HepG2 (cell line): ENCODE results near the gene ARMH3. TPM values are rescaled to one million over a fixed set of nuclear protein-coding genes. Genes with fewer than 3 reads are reported as not detected.

Experiments
- ATAC-seq: fragments of 200-7000 bp; cut with Tn5 transposase; 3 replicates; pipeline ENCODE4 v1.9.1; 2020; ENCODE audit warnings: mild to moderate bottlenecking, moderate library complexity
- BruUV-seq: library from RNA; stranded (reverse); fragments of 400-500 nt; replicated peaks from 2 replicates; lab custom pipeline; 2021; lab: Mats Ljungman, UMichigan
- CTCF ChIA-PET: fragments of 300-600 bp; formaldehyde crosslinking; extraction: SDS; loops from one replicate; lab custom pipeline; 2021; ENCODE audit warnings: low total read pairs, inconsistent platforms, low intra/inter-chr PET ratio; lab: Yijun Ruan, JAX
- POLR2A ChIA-PET: fragments of 350-600 bp; sonication (Branson Sonifier 250); formaldehyde crosslinking; loops from one replicate; lab custom pipeline; 2020; ENCODE audit warnings: antibody characterized with exemption, inconsistent platforms; lab: Yijun Ruan, JAX
- DNase-seq: peaks from one replicate; pipeline ENCODE4 v3.0.0-alpha.2; 2015; ENCODE audit warnings: low spot score
- FAIRE-seq: peaks from 3 replicates; lab custom pipeline; 2011; peaks lifted over from hg19 to GRCh38; lab: Jason Lieb, UNC
- H2AFZ ChIP-seq: one replicate; pipeline ENCODE4 v1.6.1; 2011; ENCODE audit warnings: low read length, inconsistent platforms
- H3K27ac ChIP-seq: fragments of 300-600 bp; 3 replicates; pipeline ENCODE4 v1.8.0; 2011; ENCODE audit warnings: mixed run types, mild to moderate bottlenecking, mixed read lengths, low read length, inconsistent platforms; ENCODE audit not compliant: insufficient read depth; ENCODE audit errors: extremely low read length
- H3K27me3 ChIP-seq, 2 experiments: fragments of 200-600 bp in 1 of 2; 2 replicates in 1 of 2; 3 replicates in 1 of 2; pipeline versions ENCODE4 v1.6.0 to v1.8.0; 2011; ENCODE audit warnings: low read length in 2 of 2, mild to moderate bottlenecking in 2 of 2, moderate library complexity in 2 of 2, inconsistent platforms in 1 of 2; ENCODE audit not compliant: insufficient read depth in 2 of 2, control insufficient read depth in 1 of 2
- H3K36me3 ChIP-seq, 2 experiments: fragments of 200-600 bp in 1 of 2; replicated peaks in 1 of 2; 2 replicates in 1 of 2; 3 replicates in 1 of 2; pipeline versions ENCODE4 v1.5.1 to v1.8.0; 2011; ENCODE audit warnings: low read length in 2 of 2, inconsistent platforms in 1 of 2; ENCODE audit not compliant: insufficient read depth in 2 of 2, control insufficient read depth in 1 of 2
- H3K4me1 ChIP-seq: 2 replicates; pipeline ENCODE4 v1.5.1; 2012; ENCODE audit warnings: low read length, inconsistent platforms; ENCODE audit not compliant: insufficient read depth
- H3K4me2 ChIP-seq: 2 replicates; pipeline ENCODE4 v1.6.0; 2011; ENCODE audit warnings: low read depth, low read length, inconsistent platforms
- H3K4me3 ChIP-seq, 3 experiments: fragments of 200-600 bp in 1 of 3; sonication (generic), shearing (Covaris generic) in 1 of 3; replicated peaks in 1 of 3; 2 replicates each; pipeline ENCODE4 v1.5.1; 2011 to 2016; ENCODE audit warnings: low read length in 3 of 3, inconsistent platforms in 2 of 3, low read depth in 2 of 3, mild to moderate bottlenecking in 2 of 3, control low read depth in 1 of 3, mixed read lengths in 1 of 3; ENCODE audit not compliant: insufficient read depth in 1 of 3
- H3K79me2 ChIP-seq: one replicate; pipeline ENCODE4 v1.6.1; 2011; ENCODE audit warnings: low read length, inconsistent platforms; ENCODE audit not compliant: insufficient read depth
- H3K9ac ChIP-seq: 2 replicates; pipeline ENCODE4 v1.6.0; 2011; ENCODE audit warnings: mild to moderate bottlenecking, low read depth, low read length, inconsistent platforms; ENCODE audit not compliant: insufficient read depth
- H3K9me3 ChIP-seq: 2 replicates; pipeline ENCODE4 v1.5.1; 2012; ENCODE audit warnings: mild to moderate bottlenecking, low read length
- H4K20me1 ChIP-seq: 2 replicates; pipeline ENCODE4 v1.6.0; 2011; ENCODE audit warnings: inconsistent platforms, mild to moderate bottlenecking, low read length, moderate library complexity; ENCODE audit not compliant: insufficient read depth
- AKAP8 ChIP-seq: sonication (generic); formaldehyde crosslinking; IDR thresholded peaks from 2 replicates; pipeline ENCODE4 v1.5.1; 2020; ENCODE audit warnings: mild to moderate bottlenecking, missing genetic modification reagents
- CC2D1A ChIP-seq: sonication (generic); formaldehyde crosslinking; IDR thresholded peaks from 2 replicates; pipeline ENCODE4 v1.8.1; 2023; ENCODE audit warnings: mild to moderate bottlenecking, missing genetic modification reagents
- DMAP1 ChIP-seq: IDR thresholded peaks from 2 replicates; pipeline ENCODE4 v1.6.1; 2016
- EEA1 ChIP-seq: sonication (generic); formaldehyde crosslinking; IDR thresholded peaks from 2 replicates; pipeline ENCODE4 v1.5.1; 2020; ENCODE audit warnings: mild to moderate bottlenecking, missing genetic modification reagents, borderline replicate concordance
- NR2F6 ChIP-seq, 2 experiments: IDR thresholded peaks; 2 replicates each; pipeline ENCODE4 v1.6.1; 2016; ENCODE audit warnings: antibody characterized with exemption in 1 of 2, mild to moderate bottlenecking in 1 of 2
- PRPF4 ChIP-seq: fragments of 200-400 bp; formaldehyde crosslinking; IDR thresholded peaks from 2 replicates; pipeline ENCODE4 v1.6.1; 2016; ENCODE audit warnings: low read length, low read depth; ENCODE audit not compliant: poor library complexity, severe bottlenecking
- SRY ChIP-seq: sonication (generic); formaldehyde crosslinking; IDR thresholded peaks from 2 replicates; pipeline ENCODE4 v1.8.0; 2022; ENCODE audit warnings: mild to moderate bottlenecking, missing genetic modification reagents
- TEAD2 ChIP-seq: sonication (generic); formaldehyde crosslinking; IDR thresholded peaks from 2 replicates; pipeline ENCODE4 v1.9.0; 2021; ENCODE audit warnings: missing genetic modification reagents
- TGIF2 ChIP-seq: IDR thresholded peaks from 2 replicates; pipeline ENCODE4 v1.6.1; 2016; ENCODE audit warnings: control low read depth, missing compliant biosample characterization
- ZNF317 ChIP-seq: sonication (generic); formaldehyde crosslinking; IDR thresholded peaks from 2 replicates; pipeline ENCODE4 v1.5.0; 2020; ENCODE audit warnings: mild to moderate bottlenecking, missing genetic modification reagents
- ZNF331 ChIP-seq: sonication (generic); formaldehyde crosslinking; IDR thresholded peaks from 2 replicates; pipeline ENCODE4 v1.4.0; 2020; ENCODE audit warnings: missing genetic modification reagents
- ZNF724P ChIP-seq: sonication (generic); formaldehyde crosslinking; IDR thresholded peaks from 2 replicates; pipeline ENCODE4 v1.8.0; 2022; ENCODE audit warnings: missing genetic modification reagents, borderline replicate concordance
- ZNF768 ChIP-seq: sonication (generic); formaldehyde crosslinking; IDR thresholded peaks from 2 replicates; pipeline ENCODE4 v1.4.0; 2020; ENCODE audit warnings: missing genetic modification reagents
- ZNF773 ChIP-seq: sonication (generic); formaldehyde crosslinking; IDR thresholded peaks from 2 replicates; pipeline ENCODE4 v1.4.0; 2020; ENCODE audit warnings: missing genetic modification reagents, borderline replicate concordance
- WGBS: methylation state at CpG from one replicate; pipeline ENCODE4 v1.1.6; 2017; ENCODE audit warnings: low lambda C conversion rate; 5-methylcytosine and 5-hydroxymethylcytosine counted together
- in situ Hi-C: cut with HindIII; loops from 2 replicates; pipeline ENCODE4 v1.10.0; 2017; ENCODE audit warnings: low pct_unique_long_range_greater_than_20kb; ENCODE audit not compliant: extremely low pct_ligation_motif_present
- intact Hi-C: fragments of 100-400 bp; cut with micrococcal nuclease; formaldehyde crosslinking; loops from one replicate; pipeline ENCODE4 v1.10.0; 2022; ENCODE audit not compliant: unreplicated experiment
- polyA plus RNA-seq, 8 experiments: library from polyadenylated mRNA; depleted of rRNA in 3 of 8; stranded (reverse) in 7 of 8; unstranded in 1 of 8; fragments of >200 nt; fragmentation: Illumina TruSeq in 4 of 8; extraction: Trizol in 4 of 8; gene quantifications; 2 replicates each; pipeline versions ENCODE4 v1.2.1 to v1.2.3, GENCODE V29; 2011 to 2016; ENCODE audit warnings: low read depth in 4 of 8, missing spikeins in 1 of 8, mixed read lengths in 1 of 8; ENCODE audit not compliant: insufficient read depth in 1 of 8
- total RNA-seq, 5 experiments: library from RNA; depleted of rRNA; stranded (reverse); fragments of >200 nt; fragmentation: Illumina TruSeq; extraction: Trizol; gene quantifications; 2 replicates each; pipeline ENCODE4 v1.2.3, GENCODE V29; 2016; ENCODE audit warnings: low read depth in 1 of 5
- TF ChIP-seq, protein P1 (sequence below): sonication (generic); formaldehyde crosslinking; IDR thresholded peaks from 2 replicates; pipeline ENCODE4 v1.5.0; 2020; ENCODE audit warnings: mild to moderate bottlenecking, missing genetic modification reagents, moderate library complexity
- TF ChIP-seq, protein P2 (sequence below): sonication (generic); formaldehyde crosslinking; IDR thresholded peaks from 2 replicates; pipeline ENCODE4 v1.8.1; 2022; ENCODE audit warnings: low read depth, mild to moderate bottlenecking, missing genetic modification reagents

ARMH3 gene
- total and polyA plus RNA-seq, 2 of the 13 experiments (the other 11 are each of a cell fraction or from before 2014, with no cell fraction given): 8.4 to 16.9 TPM

DNA sequence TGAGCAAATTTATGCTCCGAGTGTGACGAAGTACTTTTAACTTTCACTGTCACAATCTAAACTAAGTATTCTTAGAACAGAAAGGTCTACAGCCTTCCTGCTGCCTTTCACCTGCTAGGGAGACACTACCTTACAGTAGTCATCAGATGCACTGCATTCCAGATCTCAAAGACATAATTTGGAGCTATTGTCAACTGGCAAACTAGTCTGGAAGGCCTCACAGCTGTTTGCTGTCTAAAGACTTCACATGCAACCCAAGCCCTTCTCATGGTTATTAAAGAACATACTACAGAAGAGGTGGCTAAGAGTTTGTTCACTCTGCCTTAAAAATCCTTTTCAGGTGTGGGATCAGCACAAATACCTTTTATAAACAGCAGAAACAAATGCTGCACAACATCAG is 120.5 kb downstream of the ARMH3 start:
- Histone ChIP-seq H3K27me3 (no peaks in the 10 kb centered on the region), H3K4me3 (no peak overlapping the region), H3K4me2 (no peak overlapping the region), H3K9ac (no peak overlapping the region), H3K79me2 (no peaks in the 10 kb centered on the region), H3K9me3 (no peaks in the 10 kb centered on the region), H3K36me3 (peaks cover 3 to 6% of the 10 kb centered on the region in 2 experiments; a peak in 3 of 5 replicates), H3K27ac (no peak overlapping the region), H3K4me1 (no peaks in the 10 kb centered on the region), H2AFZ (no peak overlapping the region), H4K20me1 (no peaks in the 10 kb centered on the region)
- in situ Hi-C loops: no loop called here
- no peak for DNase-seq
- no TSS peak for BruUV-seq
- ChIA-PET POLR2A (no interaction called here), CTCF (no interaction called here)
- intact Hi-C loops: no loop called here
- ATAC-seq: no peak
- FAIRE-seq: no peak
- TF ChIP-seq AKAP8: no peak
- no peak for TF ChIP-seq CC2D1A (CRISPR knock-in tag)
- TF ChIP-seq, protein P1, sequence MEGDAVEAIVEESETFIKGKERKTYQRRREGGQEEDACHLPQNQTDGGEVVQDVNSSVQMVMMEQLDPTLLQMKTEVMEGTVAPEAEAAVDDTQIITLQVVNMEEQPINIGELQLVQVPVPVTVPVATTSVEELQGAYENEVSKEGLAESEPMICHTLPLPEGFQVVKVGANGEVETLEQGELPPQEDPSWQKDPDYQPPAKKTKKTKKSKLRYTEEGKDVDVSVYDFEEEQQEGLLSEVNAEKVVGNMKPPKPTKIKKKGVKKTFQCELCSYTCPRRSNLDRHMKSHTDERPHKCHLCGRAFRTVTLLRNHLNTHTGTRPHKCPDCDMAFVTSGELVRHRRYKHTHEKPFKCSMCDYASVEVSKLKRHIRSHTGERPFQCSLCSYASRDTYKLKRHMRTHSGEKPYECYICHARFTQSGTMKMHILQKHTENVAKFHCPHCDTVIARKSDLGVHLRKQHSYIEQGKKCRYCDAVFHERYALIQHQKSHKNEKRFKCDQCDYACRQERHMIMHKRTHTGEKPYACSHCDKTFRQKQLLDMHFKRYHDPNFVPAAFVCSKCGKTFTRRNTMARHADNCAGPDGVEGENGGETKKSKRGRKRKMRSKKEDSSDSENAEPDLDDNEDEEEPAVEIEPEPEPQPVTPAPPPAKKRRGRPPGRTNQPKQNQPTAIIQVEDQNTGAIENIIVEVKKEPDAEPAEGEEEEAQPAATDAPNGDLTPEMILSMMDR: no peak
- no peak for TF ChIP-seq TGIF2
- TF ChIP-seq ZNF724P: no peak
- TF ChIP-seq PRPF4: no peak
- no peak for TF ChIP-seq ZNF331 (CRISPR knock-in tag)
- no peak for TF ChIP-seq ZNF317 (CRISPR knock-in tag)
- no peak for TF ChIP-seq DMAP1 (CRISPR knock-in tag)
- TF ChIP-seq, protein P2, sequence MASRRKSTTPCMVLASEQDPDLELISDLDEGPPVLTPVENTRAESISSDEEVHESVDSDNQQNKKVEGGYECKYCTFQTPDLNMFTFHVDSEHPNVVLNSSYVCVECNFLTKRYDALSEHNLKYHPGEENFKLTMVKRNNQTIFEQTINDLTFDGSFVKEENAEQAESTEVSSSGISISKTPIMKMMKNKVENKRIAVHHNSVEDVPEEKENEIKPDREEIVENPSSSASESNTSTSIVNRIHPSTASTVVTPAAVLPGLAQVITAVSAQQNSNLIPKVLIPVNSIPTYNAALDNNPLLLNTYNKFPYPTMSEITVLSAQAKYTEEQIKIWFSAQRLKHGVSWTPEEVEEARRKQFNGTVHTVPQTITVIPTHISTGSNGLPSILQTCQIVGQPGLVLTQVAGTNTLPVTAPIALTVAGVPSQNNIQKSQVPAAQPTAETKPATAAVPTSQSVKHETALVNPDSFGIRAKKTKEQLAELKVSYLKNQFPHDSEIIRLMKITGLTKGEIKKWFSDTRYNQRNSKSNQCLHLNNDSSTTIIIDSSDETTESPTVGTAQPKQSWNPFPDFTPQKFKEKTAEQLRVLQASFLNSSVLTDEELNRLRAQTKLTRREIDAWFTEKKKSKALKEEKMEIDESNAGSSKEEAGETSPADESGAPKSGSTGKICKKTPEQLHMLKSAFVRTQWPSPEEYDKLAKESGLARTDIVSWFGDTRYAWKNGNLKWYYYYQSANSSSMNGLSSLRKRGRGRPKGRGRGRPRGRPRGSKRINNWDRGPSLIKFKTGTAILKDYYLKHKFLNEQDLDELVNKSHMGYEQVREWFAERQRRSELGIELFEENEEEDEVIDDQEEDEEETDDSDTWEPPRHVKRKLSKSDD (CRISPR knock-in tag): no peak
- no peak for TF ChIP-seq NR2F6 (IDR thresholded peaks at IDR 0.05)
- TF ChIP-seq NR2F6 (CRISPR knock-in tag; IDR thresholded peaks at IDR 0.05): no peak
- TF ChIP-seq EEA1: no peak
- no peak for TF ChIP-seq SRY (CRISPR knock-in tag)
- TF ChIP-seq ZNF768 (CRISPR knock-in tag): no peak
- no peak for TF ChIP-seq ZNF773 (CRISPR knock-in tag)
- TF ChIP-seq TEAD2: no peak
- WGBS: 96% methylated on average over 2 of the region's 2 CpGs
